K562 (cell line): Measurements from ENCODE around the gene PLD3. TPM values are rescaled to one million over a fixed set of nuclear protein-coding genes. Genes with fewer than 3 reads are reported as not detected.

Experiments used
- CBFA2T3 ChIP-seq: fragments of 450-650 bp; IDR thresholded peaks from 2 replicates; pipeline ENCODE4 v1.6.1; 2017
- CBX8 ChIP-seq: fragments of 200-600 bp; sonication (generic); IDR thresholded peaks from 2 replicates; pipeline ENCODE4 v1.6.1; 2012; ENCODE audit warnings: borderline replicate concordance, mixed run types, low read depth, mild to moderate bottlenecking, moderate library complexity, mixed read lengths, low read length, control low read depth, inconsistent platforms; ENCODE audit not compliant: poor library complexity, severe bottlenecking; ENCODE audit errors: extremely low read depth
- ETV5 ChIP-seq: sonication (generic); formaldehyde crosslinking; IDR thresholded peaks from 2 replicates; pipeline ENCODE4 v1.4.0; 2020; ENCODE audit warnings: low read depth, mild to moderate bottlenecking, missing genetic modification reagents
- HIVEP1 ChIP-seq: fragments of 250-450 bp; sonication (Bioruptor Pico); IDR thresholded peaks from 2 replicates; pipeline ENCODE4 v1.4.0; 2020; ENCODE audit warnings: mild to moderate bottlenecking
- MTF1 ChIP-seq: fragments of 250-450 bp; sonication (Bioruptor Pico); IDR thresholded peaks from 2 replicates; pipeline ENCODE4 v1.9.0; 2021; ENCODE audit warnings: moderate library complexity, mild to moderate bottlenecking, inconsistent platforms, borderline replicate concordance
- NR3C1 ChIP-seq: sonication (generic); formaldehyde crosslinking; IDR thresholded peaks from 2 replicates; pipeline ENCODE4 v1.8.1; 2022; ENCODE audit warnings: missing genetic modification reagents
- RB1 ChIP-seq: fragments of 450-650 bp; IDR thresholded peaks from 2 replicates; pipeline ENCODE4 v1.6.1; 2017; ENCODE audit warnings: low read depth, mild to moderate bottlenecking
- SMAD3 ChIP-seq: fragments of 450-650 bp; formaldehyde crosslinking; conservative IDR thresholded peaks from 2 replicates; pipeline ENCODE4 v1.4.0; 2020; ENCODE audit warnings: mild to moderate bottlenecking
- SMAD4 ChIP-seq: fragments of 250-450 bp; sonication (Bioruptor Pico); conservative IDR thresholded peaks from 2 replicates; pipeline ENCODE4 v1.8.0; 2021; ENCODE audit warnings: inconsistent platforms, mild to moderate bottlenecking, moderate library complexity
- TSC22D4 ChIP-seq: fragments of 450-650 bp; IDR thresholded peaks from 2 replicates; pipeline ENCODE4 v1.6.1; 2016; ENCODE audit warnings: missing genetic modification characterization, missing biosample characterization, control low read depth
- YBX1 ChIP-seq: fragments of 450-650 bp; IDR thresholded peaks from 2 replicates; pipeline ENCODE4 v1.7.1; 2016; ENCODE audit warnings: mild to moderate bottlenecking
- ZNF140 ChIP-seq: fragments of 250-450 bp; sonication (Bioruptor Pico); IDR thresholded peaks from 2 replicates; pipeline ENCODE4 v1.8.0; 2021; ENCODE audit warnings: moderate library complexity, mild to moderate bottlenecking, inconsistent platforms
- ZNF41 ChIP-seq: fragments of 250-450 bp; sonication (Bioruptor Pico); conservative IDR thresholded peaks from 2 replicates; pipeline ENCODE4 v1.4.0; 2020; ENCODE audit warnings: mild to moderate bottlenecking
- polyA plus RNA-seq, 8 experiments: library from polyadenylated mRNA; depleted of rRNA in 4 of 8; stranded (reverse) in 5 of 8; unstranded in 3 of 8; fragments of >200 nt; fragmentation: Nextera tagmentation in 2 of 8; fragmentation: Illumina TruSeq in 1 of 8; extraction: Ambion mirVana in 2 of 8; extraction: Trizol in 1 of 8; gene quantifications; 2 replicates each; pipeline versions ENCODE4 v1.2.1 to v1.2.3, GENCODE V29; 2011 to 2014; ENCODE audit warnings: inconsistent platforms in 1 of 8, missing spikeins in 1 of 8
- total RNA-seq, 7 experiments: library from RNA; depleted of rRNA in 6 of 7; stranded (reverse); fragments of >200 nt in 6 of 7; fragmentation: Illumina TruSeq in 2 of 7; extraction: Trizol in 2 of 7; gene quantifications; 2 replicates each; pipeline versions ENCODE4 v1.2.1 to v1.2.3, GENCODE V29; 2011 to 2021; ENCODE audit warnings: low replicate concordance in 1 of 7
- TF ChIP-seq, protein P1 (sequence below), 2 experiments: fragments of 200-800 bp in 1 of 2; sonication (Bioruptor generic) in 1 of 2; sonication (generic) in 1 of 2; formaldehyde crosslinking in 1 of 2; IDR thresholded peaks in 1 of 2; conservative IDR thresholded peaks in 1 of 2; 2 replicates each; pipeline versions ENCODE4 v1.5.0 to v1.6.1; 2016 to 2020; ENCODE audit warnings: missing compliant biosample characterization in 1 of 2, missing genetic modification characterization in 1 of 2, missing genetic modification reagents in 1 of 2
- TF ChIP-seq, protein P2 (sequence below): fragments of 250-450 bp; sonication (Bioruptor Pico); IDR thresholded peaks from 2 replicates; pipeline ENCODE4 v1.5.0; 2021; ENCODE audit warnings: mild to moderate bottlenecking, borderline replicate concordance
- TF ChIP-seq, protein P3 (sequence below): fragments of 200-800 bp; sonication (Bioruptor generic); IDR thresholded peaks from 2 replicates; pipeline ENCODE4 v1.6.1; 2017; ENCODE audit warnings: missing genetic modification characterization, missing compliant biosample characterization
- TF ChIP-seq, protein P4 (sequence below): sonication (generic); formaldehyde crosslinking; IDR thresholded peaks from 2 replicates; pipeline ENCODE4 v1.8.0; 2022; ENCODE audit warnings: mild to moderate bottlenecking, missing genetic modification reagents
- TF ChIP-seq, protein P5 (sequence below): fragments of 250-450 bp; sonication (Bioruptor Pico); IDR thresholded peaks from 2 replicates; pipeline ENCODE4 v1.5.0; 2020; ENCODE audit warnings: mild to moderate bottlenecking

The PLD3 gene
- total and polyA plus RNA-seq, 9 of the 15 experiments (the other 6 are each of a cell fraction or from before 2014, with no cell fraction given) = 2.3 to 128 (median 72.7) TPM

DNA sequence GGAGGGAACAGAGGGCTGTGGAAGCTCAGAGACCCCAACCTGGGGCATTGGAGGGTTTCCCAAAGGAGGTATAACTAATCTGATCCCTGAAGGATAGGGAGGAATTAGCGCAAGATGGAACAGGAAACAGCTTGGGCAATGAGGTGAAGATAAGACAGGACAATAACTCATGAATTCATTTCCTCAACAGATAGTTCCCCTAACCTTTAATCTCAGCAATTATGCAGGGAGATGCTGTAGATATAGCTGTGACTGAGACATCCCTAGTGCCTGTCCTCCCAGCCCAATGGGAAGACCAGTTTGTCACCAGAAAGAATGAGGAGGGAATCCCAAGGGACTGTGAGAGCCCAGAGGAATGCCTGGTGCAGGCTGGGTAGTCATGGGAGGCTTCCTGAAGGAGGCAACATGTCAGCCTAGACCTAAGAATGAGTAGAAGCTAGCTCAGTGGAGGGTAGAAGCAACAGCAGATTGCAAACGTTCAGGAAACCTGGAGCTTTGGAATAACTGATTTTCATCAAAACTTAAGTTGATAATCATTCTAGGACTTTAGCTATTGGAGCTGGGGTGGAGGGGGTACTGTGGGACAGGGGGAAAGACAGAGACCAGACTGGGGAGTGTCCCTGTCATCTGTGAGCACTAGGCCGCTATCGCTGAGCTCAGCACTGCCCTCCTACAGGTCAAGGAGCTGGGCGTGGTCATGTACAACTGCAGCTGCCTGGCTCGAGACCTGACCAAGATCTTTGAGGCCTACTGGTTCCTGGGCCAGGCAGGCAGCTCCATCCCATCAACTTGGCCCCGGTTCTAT is 22.7 kb downstream of the PLD3 start (continued):
- TF ChIP-seq, protein P1, sequence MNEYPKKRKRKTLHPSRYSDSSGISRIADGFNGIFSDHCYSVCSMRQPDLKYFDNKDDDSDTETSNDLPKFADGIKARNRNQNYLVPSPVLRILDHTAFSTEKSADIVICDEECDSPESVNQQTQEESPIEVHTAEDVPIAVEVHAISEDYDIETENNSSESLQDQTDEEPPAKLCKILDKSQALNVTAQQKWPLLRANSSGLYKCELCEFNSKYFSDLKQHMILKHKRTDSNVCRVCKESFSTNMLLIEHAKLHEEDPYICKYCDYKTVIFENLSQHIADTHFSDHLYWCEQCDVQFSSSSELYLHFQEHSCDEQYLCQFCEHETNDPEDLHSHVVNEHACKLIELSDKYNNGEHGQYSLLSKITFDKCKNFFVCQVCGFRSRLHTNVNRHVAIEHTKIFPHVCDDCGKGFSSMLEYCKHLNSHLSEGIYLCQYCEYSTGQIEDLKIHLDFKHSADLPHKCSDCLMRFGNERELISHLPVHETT (CRISPR knock-in tag; conservative IDR thresholded peaks at IDR 0.05 in 1 of 2, IDR thresholded peaks at IDR 0.05 in 1 of 2) = no peak
- no peak for TF ChIP-seq YBX1
- TF ChIP-seq HIVEP1 (CRISPR knock-in tag) = no peak
- no peak for TF ChIP-seq ZNF140 (CRISPR knock-in tag)
- TF ChIP-seq CBFA2T3 = peak; percentile 86
- TF ChIP-seq, protein P2, sequence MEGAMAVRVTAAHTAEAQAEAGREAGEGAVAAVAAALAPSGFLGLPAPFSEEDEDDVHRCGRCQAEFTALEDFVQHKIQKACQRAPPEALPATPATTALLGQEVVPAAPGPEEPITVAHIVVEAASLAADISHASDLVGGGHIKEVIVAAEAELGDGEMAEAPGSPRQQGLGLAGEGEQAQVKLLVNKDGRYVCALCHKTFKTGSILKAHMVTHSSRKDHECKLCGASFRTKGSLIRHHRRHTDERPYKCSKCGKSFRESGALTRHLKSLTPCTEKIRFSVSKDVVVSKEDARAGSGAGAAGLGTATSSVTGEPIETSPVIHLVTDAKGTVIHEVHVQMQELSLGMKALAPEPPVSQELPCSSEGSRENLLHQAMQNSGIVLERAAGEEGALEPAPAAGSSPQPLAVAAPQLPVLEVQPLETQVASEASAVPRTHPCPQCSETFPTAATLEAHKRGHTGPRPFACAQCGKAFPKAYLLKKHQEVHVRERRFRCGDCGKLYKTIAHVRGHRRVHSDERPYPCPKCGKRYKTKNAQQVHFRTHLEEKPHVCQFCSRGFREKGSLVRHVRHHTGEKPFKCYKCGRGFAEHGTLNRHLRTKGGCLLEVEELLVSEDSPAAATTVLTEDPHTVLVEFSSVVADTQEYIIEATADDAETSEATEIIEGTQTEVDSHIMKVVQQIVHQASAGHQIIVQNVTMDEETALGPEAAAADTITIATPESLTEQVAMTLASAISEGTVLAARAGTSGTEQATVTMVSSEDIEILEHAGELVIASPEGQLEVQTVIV (CRISPR knock-in tag) = no peak
- no peak for TF ChIP-seq ETV5 (CRISPR knock-in tag)
- no peak for TF ChIP-seq ZNF41 (CRISPR knock-in tag)
- TF ChIP-seq, protein P3, sequence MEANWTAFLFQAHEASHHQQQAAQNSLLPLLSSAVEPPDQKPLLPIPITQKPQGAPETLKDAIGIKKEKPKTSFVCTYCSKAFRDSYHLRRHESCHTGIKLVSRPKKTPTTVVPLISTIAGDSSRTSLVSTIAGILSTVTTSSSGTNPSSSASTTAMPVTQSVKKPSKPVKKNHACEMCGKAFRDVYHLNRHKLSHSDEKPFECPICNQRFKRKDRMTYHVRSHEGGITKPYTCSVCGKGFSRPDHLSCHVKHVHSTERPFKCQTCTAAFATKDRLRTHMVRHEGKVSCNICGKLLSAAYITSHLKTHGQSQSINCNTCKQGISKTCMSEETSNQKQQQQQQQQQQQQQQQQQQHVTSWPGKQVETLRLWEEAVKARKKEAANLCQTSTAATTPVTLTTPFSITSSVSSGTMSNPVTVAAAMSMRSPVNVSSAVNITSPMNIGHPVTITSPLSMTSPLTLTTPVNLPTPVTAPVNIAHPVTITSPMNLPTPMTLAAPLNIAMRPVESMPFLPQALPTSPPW (CRISPR knock-in tag) = peak; percentile 29; the same call in 1 of the 2 replicates
- TF ChIP-seq NR3C1 (CRISPR knock-in tag) = no peak
- TF ChIP-seq SMAD3 = no peak
- TF ChIP-seq, protein P4, sequence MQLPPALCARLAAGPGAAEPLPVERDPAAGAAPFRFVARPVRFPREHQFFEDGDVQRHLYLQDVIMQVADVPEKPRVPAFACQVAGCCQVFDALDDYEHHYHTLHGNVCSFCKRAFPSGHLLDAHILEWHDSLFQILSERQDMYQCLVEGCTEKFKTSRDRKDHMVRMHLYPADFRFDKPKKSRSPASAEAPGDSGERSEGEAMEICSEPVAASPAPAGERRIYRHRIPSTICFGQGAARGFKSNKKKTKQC (CRISPR knock-in tag) = no peak
- TF ChIP-seq TSC22D4 = no peak
- no peak for TF ChIP-seq SMAD4 (CRISPR knock-in tag)
- TF ChIP-seq MTF1 (CRISPR knock-in tag) = no peak
- TF ChIP-seq RB1 = no peak
- TF ChIP-seq CBX8 = no peak
- TF ChIP-seq, protein P5, sequence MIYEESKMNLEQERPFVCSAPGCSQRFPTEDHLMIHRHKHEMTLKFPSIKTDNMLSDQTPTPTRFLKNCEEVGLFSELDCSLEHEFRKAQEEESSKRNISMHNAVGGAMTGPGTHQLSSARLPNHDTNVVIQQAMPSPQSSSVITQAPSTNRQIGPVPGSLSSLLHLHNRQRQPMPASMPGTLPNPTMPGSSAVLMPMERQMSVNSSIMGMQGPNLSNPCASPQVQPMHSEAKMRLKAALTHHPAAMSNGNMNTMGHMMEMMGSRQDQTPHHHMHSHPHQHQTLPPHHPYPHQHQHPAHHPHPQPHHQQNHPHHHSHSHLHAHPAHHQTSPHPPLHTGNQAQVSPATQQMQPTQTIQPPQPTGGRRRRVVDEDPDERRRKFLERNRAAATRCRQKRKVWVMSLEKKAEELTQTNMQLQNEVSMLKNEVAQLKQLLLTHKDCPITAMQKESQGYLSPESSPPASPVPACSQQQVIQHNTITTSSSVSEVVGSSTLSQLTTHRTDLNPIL = no peak
